GM12801 (cell line): ENCODE measurements around the gene SNRPD3.

ENCODE experiments used
- CTCF ChIP-seq: IDR thresholded peaks from one replicate; pipeline ENCODE4 v1.5.1; 2011; ENCODE audit warnings: control low read depth; ENCODE audit not compliant: insufficient read length; ENCODE audit errors: extremely low read depth

SNRPD3 gene

GRCh38 chr22:24514241-24515026 is 41.4 kb upstream of the SNRPD3 start:
- no peak for TF ChIP-seq CTCF

- no peak for TF ChIP-seq CTCF
Measured at GRCh38 chr22:24515027-24515338, 40.8 kb upstream of the SNRPD3 start.

GRCh38 chr22:24516301-24516737 is 39.5 kb upstream of the SNRPD3 start:
- no peak for TF ChIP-seq CTCF

- no peak for TF ChIP-seq CTCF
Measured at GRCh38 chr22:24517446-24517845, 38.4 kb upstream of the SNRPD3 start.

- no peak for TF ChIP-seq CTCF
Measured at GRCh38 chr22:24518228-24518627, 37.6 kb upstream of the SNRPD3 start.

GRCh38 chr22:24518771-24519485 is 36.9 kb upstream of the SNRPD3 start:
- TF ChIP-seq CTCF = no peak

GRCh38 chr22:24519496-24519895 is 36.3 kb upstream of the SNRPD3 start:
- no peak for TF ChIP-seq CTCF
